ENCODE measurements around the gene CERS1.

Gene CERS1

GRCh38 chr19:18908917-18909619 lies 13.1 kb upstream of the CERS1 start:
- H3K4me3 ChIP-seq (ENCODE audit: low read depth, low read length): no peak overlapping the region
- DNase-seq (ENCODE audit: low read depth): no peak
- TF ChIP-seq, protein P1, sequence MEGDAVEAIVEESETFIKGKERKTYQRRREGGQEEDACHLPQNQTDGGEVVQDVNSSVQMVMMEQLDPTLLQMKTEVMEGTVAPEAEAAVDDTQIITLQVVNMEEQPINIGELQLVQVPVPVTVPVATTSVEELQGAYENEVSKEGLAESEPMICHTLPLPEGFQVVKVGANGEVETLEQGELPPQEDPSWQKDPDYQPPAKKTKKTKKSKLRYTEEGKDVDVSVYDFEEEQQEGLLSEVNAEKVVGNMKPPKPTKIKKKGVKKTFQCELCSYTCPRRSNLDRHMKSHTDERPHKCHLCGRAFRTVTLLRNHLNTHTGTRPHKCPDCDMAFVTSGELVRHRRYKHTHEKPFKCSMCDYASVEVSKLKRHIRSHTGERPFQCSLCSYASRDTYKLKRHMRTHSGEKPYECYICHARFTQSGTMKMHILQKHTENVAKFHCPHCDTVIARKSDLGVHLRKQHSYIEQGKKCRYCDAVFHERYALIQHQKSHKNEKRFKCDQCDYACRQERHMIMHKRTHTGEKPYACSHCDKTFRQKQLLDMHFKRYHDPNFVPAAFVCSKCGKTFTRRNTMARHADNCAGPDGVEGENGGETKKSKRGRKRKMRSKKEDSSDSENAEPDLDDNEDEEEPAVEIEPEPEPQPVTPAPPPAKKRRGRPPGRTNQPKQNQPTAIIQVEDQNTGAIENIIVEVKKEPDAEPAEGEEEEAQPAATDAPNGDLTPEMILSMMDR (conservative IDR thresholded peaks at IDR 0.05; ENCODE audit: low read depth, low read length): no peak

GRCh38 chr19:18906605-18907519 lies 10.9 kb upstream of the CERS1 start:
- TF ChIP-seq, protein P1 (conservative IDR thresholded peaks at IDR 0.05; ENCODE audit: low read depth, low read length): no peak
- no peak for DNase-seq (ENCODE audit: low read depth)

DNA sequence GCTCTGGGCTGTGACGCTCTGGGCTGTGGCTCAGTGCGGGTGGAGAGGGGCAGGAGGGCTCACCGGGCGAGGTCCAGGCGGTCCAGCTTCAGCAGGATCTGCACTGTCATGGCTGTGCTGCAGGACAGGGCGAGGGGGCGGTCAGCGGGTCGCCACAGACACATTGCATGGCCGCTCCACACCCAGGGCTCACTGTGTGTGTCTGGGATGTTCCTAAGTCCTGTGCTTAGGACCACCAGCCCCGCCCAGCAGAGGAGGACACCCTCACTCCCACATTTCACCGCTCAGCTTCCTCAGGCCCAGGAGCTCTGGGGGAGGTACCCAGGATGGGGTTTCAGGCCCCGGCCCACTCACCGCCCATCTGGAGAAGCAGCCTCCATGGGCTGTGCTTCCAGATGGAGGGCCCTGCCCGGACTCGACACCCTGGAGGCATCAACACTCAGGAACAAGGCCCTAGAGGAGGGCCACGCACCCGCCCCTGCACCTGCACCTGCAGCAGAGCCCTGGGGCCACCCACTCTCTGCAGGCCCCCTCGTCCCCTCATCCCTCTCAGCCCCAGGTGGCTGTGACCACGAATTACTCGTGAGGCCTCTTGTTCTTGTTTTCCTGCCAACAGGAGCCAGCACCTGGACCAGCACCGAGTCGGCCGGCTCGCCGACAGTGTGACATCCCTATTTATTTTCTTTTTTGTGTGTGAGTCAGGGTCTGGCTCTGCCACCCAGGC lies 9.7 kb upstream of the CERS1 start:
- DNase-seq (ENCODE audit: low read depth): no peak
- H3K4me3 ChIP-seq (ENCODE audit: low read depth, low read length): no peak overlapping the region
- TF ChIP-seq, protein P1 (conservative IDR thresholded peaks at IDR 0.05; ENCODE audit: low read depth, low read length): no peak

More at GRCh38 chr19:18906605-18907519, 10.9 kb upstream of the CERS1 start:
- no peak overlapping the region for H3K4me3 ChIP-seq (ENCODE audit: low read depth, low read length)

GRCh38 chr19:18905058-18905456 lies 9.1 kb upstream of the CERS1 start:
- TF ChIP-seq, protein P1 (conservative IDR thresholded peaks at IDR 0.05; ENCODE audit: low read depth, low read length): no peak
- H3K4me3 ChIP-seq (ENCODE audit: low read depth, low read length): no peak overlapping the region
- DNase-seq (ENCODE audit: low read depth): no peak

GRCh38 chr19:18904334-18905057 lies 8.5 kb upstream of the CERS1 start:
- TF ChIP-seq, protein P1 (conservative IDR thresholded peaks at IDR 0.05; ENCODE audit: low read depth, low read length): no peak
- no peak for DNase-seq (ENCODE audit: low read depth)
- no peak overlapping the region for H3K4me3 ChIP-seq (ENCODE audit: low read depth, low read length)
